MM.1S (cell line): ENCODE data around the gene COMTD1.

ENCODE experiments used
- EZH2 ChIP-seq: fragments of 300-600 bp; sonication (generic); optimal IDR thresholded peaks from 2 replicates; pipeline ENCODE3; 2017; ENCODE audit warnings: low read depth, mild to moderate bottlenecking, antibody characterized with exemption, low read length, mixed read lengths
- TF ChIP-seq, protein P1 (sequence below): fragments of 300-600 bp; sonication (generic); IDR thresholded peaks from 2 replicates; pipeline ENCODE4 v1.5.1; 2016; ENCODE audit warnings: antibody characterized with exemption, low read length, mixed read lengths

DNA sequence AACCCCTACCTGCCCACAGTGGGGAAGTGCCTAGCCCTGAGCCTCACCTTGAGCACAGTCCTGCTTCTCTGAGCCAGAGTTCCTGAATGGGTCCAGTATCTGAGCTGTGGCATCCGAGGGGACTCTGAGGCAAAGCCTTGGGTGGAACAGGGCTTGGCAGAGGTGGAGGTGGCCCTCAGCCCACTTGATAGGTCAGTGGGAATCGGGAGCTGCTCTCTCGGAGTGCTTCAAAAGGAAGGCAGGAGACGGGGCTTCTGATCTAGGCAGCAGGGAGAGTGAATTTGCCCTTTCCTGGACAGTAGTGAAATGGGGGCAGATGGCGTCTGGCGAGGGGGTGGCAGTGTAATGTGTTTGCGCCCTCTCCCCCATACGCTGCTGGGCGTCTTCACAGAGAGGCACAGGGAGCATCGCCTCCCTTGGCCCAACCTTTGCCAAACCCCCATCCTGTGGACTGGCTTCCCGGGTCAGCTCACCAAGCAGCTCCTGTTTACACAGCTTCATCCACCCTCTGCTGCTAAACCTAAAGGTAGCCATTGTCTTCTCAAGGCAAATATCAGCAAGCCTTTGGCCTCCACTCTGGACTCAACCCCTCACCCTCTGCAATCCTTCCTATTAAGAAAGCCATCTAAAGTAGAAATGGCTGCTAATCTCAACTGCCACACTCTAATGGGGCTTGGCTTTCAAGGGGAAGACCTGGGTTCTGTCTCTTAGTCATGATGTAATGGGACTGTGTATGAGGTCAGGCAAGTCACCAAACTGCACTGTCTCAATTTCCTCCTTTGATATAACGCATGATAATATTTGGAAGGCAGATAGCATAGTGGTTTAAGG, 46.3 kb downstream of the COMTD1 start:
- TF ChIP-seq, protein P1, sequence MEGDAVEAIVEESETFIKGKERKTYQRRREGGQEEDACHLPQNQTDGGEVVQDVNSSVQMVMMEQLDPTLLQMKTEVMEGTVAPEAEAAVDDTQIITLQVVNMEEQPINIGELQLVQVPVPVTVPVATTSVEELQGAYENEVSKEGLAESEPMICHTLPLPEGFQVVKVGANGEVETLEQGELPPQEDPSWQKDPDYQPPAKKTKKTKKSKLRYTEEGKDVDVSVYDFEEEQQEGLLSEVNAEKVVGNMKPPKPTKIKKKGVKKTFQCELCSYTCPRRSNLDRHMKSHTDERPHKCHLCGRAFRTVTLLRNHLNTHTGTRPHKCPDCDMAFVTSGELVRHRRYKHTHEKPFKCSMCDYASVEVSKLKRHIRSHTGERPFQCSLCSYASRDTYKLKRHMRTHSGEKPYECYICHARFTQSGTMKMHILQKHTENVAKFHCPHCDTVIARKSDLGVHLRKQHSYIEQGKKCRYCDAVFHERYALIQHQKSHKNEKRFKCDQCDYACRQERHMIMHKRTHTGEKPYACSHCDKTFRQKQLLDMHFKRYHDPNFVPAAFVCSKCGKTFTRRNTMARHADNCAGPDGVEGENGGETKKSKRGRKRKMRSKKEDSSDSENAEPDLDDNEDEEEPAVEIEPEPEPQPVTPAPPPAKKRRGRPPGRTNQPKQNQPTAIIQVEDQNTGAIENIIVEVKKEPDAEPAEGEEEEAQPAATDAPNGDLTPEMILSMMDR: no peak
- no peak for TF ChIP-seq EZH2
